Activated gamma-delta T cell treated with anti-CD3 and anti-CD28 coated beads, Interleukin-2, amount 50 U/mL, for 16 hours (primary cell): ENCODE data around the gene HK1.
"Not testable (repeated sequence)": the region's sequence is repeated elsewhere in the genome, so short reads cannot be mapped to it uniquely, and the experiment has no call there.

Experiments used
- DNase-seq: peaks from one replicate; pipeline ENCODE4 v3.0.0-alpha.2; 2020; ENCODE audit warnings: low read depth

Gene HK1

DNA sequence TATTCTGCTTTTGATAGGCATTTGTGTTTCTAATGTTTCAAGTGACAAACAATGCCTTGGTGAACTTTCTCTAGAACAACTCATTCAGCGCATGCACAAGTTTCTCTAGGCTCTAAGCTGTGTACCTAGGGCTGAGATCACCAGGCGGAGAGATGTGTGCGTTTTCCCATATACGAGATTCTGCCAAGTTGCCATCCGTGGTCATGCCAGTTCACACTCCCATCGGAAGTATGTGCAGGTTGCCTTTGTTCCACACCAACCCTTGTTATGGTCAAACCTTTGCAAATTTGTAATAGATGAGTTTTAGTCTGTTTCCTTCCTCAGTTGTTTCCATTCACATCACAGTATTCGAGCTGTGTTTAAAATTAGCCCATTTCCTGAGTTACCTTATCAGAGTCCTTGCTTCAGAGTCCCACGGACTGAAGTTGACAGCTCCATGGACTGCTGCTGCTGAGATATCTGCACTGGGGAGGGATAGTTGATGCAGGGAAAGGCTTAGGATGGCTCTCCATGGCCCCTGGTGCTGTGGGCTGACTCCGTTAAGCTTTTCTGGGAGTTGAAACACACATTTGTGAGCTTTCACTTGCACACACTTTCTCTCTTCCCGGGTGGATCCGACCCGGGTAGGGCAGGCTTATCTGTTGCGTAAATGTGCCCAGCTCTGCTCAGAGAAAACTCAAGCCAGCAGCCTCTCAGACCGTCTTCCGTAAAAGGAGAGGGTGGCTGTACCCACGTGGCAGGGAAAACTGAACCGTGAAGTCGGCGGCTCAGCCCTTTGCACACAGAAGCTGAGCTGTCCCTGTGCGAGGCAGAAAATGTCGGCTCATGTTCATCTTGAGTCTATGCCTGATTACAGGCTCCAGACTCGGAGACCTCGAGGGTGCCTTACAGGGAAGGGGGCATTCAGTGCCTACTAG lies 49.4 kb downstream of the HK1 start:
- no peak for DNase-seq

DNA sequence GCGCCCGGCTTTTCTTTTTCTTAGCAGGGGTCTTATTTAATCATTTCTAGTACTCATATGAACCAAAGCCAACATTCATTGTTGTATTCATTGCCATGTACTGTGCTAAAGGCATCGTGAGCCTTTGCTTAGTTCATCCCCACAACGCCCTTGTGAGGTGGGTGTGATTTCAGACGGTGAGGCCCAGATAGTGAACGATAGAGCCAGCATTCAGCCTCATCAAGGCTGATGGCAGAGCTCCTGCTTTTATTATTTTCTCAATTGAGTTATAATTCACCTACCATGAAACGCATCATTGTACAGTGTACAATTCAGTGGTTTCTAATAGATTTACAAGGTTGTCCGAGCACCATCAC lies 50.1 kb downstream of the HK1 start:
- no peak for DNase-seq

DNA sequence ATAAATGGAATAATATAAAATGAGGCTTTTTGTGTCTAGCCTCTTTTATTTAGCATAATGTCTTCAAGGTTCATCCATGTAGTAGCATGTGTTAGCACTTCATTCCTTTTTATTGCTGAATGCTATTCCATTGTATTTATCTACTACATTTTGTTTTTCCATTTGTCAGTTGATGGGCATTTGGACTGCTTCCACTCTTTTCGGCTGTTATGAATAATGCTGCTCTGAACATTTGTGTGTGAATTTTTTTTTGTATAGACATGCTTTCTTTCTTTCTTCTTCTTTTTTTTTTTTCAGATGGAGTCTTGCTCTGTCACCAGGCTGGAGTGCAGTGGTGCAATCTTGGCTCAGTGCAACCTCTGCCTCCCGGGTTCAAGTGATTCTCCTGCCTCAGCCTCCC lies 50.6 kb downstream of the HK1 start:
- DNase-seq, result not testable (repeated sequence)

DNA sequence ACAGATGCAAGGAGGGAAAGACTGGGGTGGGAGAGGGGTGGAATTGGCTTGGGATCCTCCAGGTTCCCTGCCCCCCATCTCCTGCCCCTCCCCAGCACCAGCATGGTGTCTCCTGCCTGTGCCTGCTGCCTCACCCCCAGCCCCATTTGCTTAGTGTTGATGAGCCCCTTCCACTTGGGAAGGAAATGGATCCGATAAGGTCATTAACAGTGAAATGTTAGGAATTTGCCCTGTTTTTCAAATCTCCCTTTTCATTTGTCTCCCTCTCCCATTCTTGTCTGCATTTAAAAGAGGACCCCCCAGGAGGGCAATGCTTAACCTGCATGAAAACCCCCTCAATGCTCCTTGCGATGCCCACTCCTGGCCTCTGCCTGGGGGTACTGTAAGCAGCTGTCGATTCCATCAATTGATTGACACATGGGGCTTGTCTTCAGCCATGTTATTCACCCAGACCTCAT lies 51.5 kb downstream of the HK1 start:
- no peak for DNase-seq

DNA sequence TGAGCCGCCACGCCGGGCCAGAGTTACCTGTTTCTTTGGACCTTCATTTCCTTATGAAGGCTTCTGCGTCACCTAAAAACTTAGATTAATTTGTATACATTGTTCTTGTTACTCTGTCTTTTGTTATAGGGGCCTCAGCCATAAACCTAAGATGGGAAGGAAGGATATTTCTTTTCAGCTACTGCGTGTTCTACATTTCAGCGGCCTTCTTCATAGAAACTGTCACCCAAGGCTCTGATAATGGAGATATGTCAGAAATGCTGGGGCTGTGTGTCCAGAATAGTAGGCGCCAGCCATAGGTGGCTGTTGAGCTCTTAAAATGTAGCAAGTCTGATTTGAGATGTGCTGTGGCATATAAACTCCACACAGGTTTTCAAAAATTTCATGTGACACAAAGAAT lies 52.9 kb downstream of the HK1 start:
- no peak for DNase-seq

DNA sequence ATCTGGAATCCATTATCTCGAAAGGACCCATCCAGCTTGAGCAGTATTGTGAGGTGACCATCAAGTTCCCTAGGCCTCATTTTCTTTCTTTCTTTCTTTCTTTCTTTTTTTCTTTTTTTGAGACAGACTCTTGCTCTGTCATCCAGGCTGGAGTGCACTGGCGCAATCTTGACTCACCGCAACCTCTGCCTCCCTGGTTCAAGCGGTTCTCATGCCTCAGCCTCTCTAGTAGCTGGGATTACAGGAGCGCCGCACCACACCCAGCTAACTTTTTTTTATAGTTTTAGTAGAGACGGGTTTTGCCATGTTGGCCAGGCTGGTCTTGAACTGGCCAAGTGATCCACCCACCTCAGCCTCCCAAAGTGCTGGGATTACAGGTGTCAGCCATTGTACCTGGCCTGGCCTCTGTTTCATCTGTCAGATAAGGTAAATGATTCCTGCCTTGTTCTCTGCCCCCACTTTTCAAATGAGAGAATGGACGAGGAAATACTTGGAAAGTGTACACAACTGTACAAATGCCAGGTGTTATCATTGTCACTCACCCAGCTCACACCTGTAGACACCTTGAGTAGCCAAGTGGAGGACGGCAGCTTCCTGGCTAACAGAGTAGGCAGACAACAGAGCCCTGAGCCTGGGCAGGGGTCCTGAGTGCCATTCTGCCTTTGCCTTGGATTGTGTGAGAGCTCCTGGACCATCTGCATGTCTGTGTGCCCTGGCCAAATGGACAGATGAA lies 54.1 kb downstream of the HK1 start:
- no peak for DNase-seq

DNA sequence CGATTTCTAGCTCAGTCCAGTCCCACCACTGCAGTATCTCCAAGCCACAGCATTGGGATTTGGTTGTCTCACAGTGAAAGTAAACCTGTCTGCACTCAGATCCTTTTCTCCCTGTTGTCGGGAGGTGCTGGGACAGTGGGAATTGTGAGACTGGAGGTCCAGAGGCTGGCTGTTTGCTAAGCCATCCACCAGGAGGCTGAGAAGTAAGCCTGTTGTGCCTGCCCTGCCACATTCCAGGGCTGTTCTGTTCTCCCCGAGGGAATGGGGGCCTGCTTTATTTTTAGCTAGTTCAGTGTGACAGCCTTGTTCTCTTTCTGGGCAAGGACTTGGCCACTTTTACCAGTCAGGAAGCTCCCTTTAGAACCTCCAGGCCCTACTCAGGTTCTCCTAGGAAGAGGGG lies 54.9 kb downstream of the HK1 start:
- DNase-seq, result no peak

DNA sequence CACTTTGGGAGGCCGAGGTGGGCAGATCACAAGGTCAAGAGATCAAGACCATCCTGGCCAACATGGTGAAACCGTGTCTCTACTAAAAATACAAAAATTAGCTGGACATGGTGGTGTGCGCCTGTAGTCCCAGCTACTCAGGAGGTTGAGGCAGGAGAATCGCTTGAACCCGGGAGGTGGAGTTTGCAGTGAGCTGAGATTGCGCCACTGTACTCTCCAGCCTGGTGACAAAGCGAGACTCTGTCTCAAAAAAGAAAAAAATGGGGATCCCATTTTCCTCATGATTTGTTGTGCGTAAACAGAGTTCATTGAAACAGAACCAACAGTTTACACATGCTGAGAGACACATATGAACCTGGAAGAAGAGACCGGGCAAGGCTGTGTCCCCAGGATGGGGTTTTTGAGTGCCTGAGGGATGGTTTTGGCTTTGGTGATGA lies 55.6 kb downstream of the HK1 start:
- DNase-seq, result not testable (repeated sequence)

DNA sequence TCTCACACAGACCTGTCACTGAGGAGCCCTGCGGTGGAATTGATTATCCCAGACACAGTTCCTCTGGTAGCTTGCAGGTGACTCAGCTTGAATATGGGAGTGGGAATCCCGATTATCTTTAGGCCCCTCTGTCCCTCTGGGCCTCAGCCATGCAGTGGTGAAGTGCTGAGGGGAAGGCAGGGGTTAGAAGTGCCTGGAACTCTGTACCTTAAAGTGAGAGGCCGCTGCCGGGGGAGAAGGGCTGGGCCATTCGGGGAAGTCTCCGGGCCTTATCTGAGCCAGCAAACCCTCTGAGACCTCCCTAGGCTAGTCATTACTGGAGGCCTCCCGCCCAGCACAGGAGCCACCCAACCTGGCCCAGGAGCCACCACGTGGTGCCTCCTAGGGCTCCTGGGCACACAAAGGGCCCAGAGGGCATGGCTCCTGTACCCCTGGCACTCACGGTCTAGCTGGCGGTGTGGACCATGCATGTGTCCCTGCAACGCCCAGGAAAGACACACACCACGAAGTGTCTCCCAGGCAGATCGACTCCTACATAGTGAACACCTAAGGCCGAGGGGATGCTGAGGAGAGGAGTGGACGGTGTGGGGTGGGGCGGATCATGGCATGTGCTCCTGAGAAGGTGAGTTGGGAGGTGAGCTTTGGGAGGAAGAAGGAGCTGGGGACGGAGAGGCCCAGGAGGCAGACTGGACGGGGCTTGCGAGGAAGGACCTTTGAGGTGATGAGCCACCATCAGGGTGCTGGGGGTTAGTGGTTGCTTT lies 56.2 kb downstream of the HK1 start:
- DNase-seq, result no peak

DNA sequence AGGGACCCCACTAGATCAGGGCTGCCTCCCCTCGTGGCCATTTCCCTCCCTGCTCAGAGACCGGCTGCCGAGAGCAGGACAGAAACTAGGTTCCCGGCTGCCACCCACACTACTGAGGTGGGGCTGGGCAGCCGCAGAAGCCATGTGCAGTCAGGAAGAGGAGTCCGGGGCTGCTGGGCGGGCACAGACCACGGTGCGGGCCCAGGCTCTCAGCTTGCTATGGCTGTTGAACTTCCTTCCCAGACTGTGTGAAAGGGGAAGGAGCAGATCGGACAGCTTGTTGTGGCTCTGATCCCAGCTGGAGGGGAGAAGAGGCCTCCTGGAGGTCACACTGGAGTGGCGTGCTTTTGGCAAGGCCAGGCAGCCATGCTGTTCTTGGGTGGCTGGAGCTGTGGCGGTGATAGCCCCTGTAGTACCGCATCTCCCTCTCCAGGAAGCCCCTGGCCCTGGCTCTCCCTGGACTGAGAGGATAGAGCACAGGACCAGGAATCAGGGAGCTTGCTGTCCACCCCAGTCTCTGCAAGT lies 56.8 kb downstream of the HK1 start:
- no peak for DNase-seq

DNA sequence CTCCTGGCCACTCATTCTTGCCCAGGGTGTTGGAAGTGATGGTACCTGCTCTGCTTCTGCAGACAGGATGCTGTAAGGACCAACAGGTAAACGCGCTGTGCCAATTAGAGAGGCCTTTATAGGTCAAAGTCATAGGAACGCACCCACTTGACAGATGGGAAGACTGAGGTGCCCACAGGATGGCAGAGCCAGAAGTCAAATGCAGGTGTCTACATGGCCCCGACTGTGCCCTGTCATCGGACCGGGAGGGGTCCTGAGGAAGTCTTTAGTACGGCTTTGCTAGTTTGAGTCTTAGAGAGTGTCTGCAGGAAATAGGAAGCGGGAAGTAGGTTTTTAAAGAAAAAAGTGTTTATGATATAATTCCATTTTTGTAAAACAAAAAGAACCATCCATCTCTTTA lies 57.3 kb downstream of the HK1 start:
- no peak for DNase-seq

DNA sequence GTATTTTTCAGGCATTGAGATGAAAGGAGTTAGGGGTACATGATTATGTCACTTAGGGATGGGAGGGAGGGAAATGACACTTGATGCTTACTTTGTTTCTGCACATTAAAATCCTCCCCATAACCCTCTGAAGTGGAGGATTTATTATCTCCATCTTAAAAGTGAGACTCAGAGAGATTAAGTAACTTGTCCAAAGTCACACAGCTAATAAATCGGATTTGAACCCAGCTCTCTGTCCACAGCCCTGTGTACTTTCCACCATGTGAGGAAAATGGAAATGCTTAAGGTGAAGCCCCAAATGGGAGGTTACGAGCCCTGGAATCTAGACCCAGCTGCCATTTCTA lies 58.6 kb downstream of the HK1 start:
- DNase-seq, result no peak

DNA sequence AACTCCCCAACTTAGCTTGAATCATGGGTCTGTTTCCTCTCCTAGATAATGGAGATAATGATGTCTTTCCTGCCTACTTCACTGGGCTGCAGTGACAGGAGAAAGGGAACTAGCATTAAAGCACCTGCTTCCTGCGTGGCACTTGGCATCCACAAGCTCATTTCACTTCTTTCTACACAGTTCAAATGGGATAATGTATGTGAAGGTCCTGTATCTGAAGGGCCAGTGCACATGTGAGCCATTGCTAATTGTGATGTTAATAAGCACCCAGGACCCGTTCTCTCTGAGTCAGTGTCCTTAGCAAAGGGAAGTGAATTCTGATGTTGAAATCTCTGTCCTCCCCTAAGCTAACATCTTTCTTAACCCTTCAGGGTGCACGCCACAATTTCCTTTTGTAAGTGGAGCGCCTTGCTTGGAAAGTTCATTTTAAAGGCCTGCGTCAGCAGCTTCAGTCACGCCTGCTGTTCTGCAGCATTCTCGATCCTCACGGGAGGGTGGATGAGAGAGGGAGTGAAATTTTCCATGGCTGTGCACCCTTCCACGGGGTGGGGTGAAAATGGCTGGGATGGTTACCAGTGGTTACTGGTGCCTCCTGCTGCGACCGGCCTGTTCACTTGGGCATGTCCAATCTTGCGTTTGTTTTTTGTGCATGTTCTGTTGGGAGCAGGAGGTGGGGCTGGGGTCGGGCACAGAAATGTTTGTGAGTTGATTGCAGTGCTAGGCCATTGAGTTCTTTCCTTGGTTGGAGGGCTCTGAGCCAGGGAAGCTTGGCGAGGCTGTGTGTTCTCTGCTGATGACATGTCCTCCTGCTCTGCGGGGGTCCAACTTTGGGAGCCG lies 59.2 kb downstream of the HK1 start:
- DNase-seq, result no peak

DNA sequence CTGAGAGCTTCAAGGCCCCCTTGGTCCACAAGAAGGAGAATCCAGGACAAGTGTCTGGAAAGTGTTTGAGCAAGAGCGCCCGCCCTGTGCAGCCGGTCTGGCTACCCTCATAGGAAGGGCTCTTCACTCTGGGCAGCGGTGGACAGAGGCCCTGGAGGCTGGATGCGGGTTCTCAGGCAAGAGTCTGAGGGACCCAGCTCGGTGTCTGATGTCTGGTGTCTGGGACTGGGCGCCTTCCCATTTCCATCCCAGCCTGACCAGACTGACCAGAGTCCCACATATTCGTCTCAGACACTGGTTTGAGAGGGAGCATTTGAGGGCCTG lies 59.8 kb downstream of the HK1 start:
- no peak for DNase-seq

DNA sequence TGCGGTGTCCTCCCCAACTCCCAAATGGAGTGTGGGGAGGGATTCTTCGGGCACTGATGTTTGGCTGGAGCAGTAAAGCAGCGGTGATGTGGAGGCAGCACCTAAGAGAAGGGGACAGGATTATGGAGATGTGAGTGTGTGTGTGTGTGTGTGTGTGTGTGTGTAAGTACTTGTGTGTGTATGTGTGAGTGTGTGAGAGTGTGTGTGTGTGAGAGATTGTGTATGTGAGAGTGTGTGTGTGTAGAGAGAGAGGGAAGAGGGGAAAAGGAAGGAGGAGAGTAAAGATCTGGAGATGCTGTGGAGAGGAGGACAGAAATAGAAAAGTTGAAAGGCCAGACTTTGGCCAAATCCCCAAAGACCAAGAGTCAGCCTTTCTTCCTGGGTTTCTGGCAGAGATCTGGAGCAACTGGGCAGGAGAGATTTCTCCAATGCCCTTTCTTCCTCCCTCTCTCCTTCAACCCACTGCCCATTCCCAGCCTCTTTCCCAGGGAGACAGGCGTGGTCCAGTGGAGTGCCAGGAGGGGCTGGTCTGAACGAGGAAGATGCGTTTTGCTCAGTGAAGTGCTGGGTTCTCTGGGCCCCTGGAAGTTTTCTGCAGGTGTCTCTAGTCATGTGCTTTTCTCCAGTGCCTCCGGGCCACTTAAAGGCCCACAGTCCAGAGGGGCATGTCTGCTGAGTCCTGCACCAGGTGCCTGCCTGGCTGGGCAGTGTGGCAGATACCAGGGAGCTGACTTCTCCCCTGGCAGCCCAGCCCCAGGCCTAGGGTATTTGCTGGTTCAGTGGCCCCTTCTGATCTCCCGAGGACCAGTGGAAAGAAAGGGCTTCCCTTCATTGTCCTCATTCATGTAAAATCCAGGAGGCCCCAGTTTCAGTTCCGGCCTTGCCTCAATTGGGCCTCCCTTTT lies 60.5 kb downstream of the HK1 start:
- DNase-seq, result no peak

DNA sequence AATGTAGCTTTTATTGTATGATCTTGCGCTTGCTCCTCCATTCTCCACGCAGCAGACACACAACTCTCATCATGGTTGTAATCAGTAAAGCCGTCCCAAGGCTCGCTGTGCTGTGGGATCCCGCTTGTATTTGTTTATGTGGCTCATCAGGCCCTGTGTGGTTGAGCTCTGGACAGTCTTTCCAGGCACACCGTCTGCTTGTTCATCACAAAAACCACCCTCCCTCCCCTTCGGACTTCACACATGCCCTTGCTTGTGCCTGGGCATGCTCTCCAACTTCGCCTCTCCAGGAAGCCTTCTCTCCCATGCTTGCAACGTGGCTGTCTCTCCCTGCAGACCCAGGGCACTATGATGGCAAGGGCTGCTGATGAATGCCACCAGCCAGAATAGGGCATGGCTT lies 62.4 kb downstream of the HK1 start:
- DNase-seq, result no peak

DNA sequence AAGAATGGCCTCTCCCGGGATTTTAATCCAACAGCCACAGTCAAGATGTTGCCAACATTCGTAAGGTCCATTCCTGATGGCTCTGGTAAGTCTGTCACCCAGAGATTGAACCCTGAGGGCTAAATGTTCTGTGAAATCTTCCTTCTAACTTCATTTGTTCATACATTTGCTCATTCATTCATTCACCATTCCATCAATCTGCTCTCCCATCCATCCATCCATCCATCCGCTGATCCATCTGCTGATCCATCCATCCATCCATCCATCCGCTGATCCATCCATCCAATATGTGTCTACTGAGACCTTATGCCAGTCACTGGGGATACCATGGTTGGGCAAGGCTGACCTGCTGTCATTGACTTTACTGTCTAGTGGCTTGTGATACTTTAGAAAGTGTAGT lies 65.6 kb downstream of the HK1 start:
- no peak for DNase-seq

DNA sequence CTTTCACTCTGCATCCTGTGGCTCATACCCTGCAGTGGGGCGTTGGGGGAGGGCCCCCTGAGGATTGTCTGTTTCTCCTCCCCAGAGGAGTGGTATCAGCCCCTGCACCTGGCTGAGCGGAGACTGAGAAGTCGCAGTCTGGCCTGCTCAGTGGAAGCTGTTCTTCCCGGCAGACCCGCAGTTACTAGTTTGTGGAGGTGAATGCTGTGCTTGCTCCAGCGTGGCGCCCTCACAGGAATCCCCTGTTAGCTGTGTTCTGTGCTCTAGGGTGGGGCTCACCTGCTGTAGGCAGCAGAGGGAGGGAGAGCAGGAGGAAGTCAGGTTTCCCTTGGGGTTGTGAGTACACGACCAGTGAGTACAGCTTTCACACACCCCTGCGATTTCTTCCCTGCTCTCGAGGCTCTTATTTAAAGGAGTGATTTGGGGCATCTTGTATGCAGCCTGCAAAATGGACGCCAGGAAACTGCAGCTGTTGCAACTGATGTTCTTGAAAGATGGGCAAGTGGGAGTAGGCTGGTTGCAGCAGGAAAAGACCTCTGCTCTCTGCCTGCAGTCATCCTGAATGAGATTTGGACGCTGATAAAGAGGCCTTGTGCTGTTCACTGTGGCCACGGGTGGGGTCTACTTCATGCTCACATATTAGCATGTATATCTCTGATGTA lies 66.4 kb downstream of the HK1 start:
- DNase-seq, result no peak

DNA sequence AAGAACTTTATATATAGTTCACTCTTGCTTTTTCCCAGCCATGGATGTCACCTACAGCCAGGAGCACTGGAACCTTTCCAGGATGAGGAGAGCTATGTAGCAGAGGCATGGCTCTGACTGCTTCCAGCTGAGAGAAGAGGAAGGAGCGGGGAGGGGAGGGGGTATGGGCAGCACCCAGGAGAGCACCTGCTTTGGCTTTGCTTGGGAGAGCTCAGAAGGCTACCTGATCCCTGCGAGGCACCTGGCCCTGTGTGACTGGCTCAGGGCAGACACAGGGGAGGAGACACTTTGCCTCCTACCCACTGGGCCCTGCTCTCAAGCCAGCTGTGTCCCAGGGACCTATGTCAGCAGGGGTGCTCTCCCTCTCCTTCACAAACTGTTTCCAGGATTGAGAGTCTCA lies 67.1 kb downstream of the HK1 start:
- DNase-seq, result no peak

DNA sequence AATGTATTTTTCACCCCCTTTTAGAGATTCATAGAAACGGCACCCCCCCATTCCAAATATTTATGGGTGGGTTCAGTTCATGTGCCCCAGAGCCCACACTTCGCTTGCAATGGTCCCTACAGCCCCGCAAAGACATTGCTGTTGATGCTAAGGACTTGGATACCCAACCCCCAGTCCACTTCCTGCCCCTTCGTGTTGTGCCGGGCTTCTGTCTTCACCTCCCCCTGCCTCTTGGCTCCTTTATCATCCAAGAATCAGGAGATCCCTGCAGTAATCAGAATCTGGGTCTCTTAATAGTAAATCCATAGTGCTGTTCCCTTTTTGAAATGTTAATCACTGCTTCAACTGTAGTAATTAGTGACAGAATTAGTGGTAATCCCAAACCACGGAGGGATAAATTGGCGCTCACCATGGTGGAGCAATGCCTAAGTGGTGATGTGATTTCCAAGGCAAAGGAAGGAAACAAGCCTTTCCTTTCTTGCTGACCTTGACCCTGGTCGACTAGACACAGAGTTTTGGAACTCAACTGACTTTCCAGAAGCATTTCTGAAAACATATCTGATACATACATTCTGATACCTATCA lies 67.7 kb downstream of the HK1 start:
- DNase-seq, result no peak
